ENCODE measurements around the gene GREB1L. TPM values are rescaled to one million over a fixed set of nuclear protein-coding genes. Genes with fewer than 3 reads are reported as not detected.

Gene GREB1L
- total RNA-seq, 1 donor from 2014 or later = 0.70 TPM

DNA sequence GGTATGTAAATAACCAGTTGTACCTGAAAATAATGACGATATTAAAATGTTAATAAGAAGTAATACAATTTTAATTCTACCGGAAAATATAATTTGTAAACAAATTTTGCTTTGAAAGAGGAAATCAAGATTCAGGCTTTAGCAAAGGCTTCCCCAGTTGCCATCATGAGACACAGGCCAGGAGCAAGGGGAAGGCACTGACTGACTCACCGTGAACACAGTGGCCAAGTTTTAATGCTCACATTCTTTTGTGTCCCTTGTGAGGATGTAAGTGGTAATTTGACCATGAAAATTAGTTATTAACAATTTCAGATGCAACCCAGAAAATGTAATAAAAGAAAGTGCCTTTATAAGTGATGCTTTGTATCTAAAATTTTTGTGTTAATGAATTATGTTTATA lies 164.1 kb downstream of the GREB1L start:
- DNase-seq (ENCODE audit: extremely low spot score, unreplicated experiment) = no peak
- peaks cover 22% of the 10 kb centered on the region for H3K27me3 Mint-ChIP-seq (ENCODE audit: unreplicated experiment)
- H3K27ac Mint-ChIP-seq (ENCODE audit: unreplicated experiment) = no peak overlapping the region
- H3K4me3 Mint-ChIP-seq (ENCODE audit: unreplicated experiment) = no peak overlapping the region
- H3K4me1 Mint-ChIP-seq (ENCODE audit: unreplicated experiment) = no peaks in the 10 kb centered on the region
- H3K9me3 Mint-ChIP-seq (ENCODE audit: unreplicated experiment) = no peaks in the 10 kb centered on the region
- no peaks in the 10 kb centered on the region for H3K36me3 Mint-ChIP-seq (ENCODE audit: unreplicated experiment)
- TF ChIP-seq CTCF (IDR thresholded peaks at IDR 0.05) = no peak

- Mint-ChIP-seq H3K9me3 (ENCODE audit: unreplicated experiment) (no peaks in the 10 kb centered on the region), H3K27me3 (ENCODE audit: unreplicated experiment) (peaks cover 12% of the 10 kb centered on the region), H3K36me3 (ENCODE audit: unreplicated experiment) (no peaks in the 10 kb centered on the region), H3K4me1 (ENCODE audit: unreplicated experiment) (peaks cover 2% of the 10 kb centered on the region), H3K27ac (ENCODE audit: unreplicated experiment) (no peak overlapping the region), H3K4me3 (ENCODE audit: unreplicated experiment) (no peak overlapping the region)
- no peak for DNase-seq (ENCODE audit: extremely low spot score, unreplicated experiment)
- no peak for TF ChIP-seq CTCF (IDR thresholded peaks at IDR 0.05)
Observed at GRCh38 chr18:21408681-21409080, 166.6 kb downstream of the GREB1L start.

DNA sequence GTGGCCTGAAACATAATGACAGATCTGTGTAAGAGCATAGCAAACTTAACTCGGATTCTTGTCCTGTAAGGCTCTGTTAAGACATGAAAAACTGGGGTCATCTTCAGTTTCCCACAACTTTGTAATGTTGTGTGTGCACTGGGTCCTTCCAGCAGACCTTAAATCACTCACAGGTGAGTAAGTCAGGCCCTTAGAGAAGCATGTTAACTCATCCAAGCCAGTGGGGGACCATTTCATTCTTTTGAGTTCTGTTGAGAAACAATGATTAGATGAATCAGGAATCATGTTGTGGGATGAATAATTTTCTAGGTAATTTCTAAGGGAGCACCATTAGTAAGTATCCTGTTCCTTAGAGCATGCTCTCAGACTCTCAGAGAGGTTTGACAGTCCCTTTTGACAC lies 191.4 kb downstream of the GREB1L start:
- peaks cover 23% of the 10 kb centered on the region for H3K27me3 Mint-ChIP-seq (ENCODE audit: unreplicated experiment)
- no peak for DNase-seq (ENCODE audit: extremely low spot score, unreplicated experiment)
- H3K27ac Mint-ChIP-seq (ENCODE audit: unreplicated experiment) = no peak overlapping the region
- no peak for TF ChIP-seq CTCF (IDR thresholded peaks at IDR 0.05)
- H3K4me1 Mint-ChIP-seq (ENCODE audit: unreplicated experiment) = no peaks in the 10 kb centered on the region
- H3K4me3 Mint-ChIP-seq (ENCODE audit: unreplicated experiment) = no peak overlapping the region
- no peaks in the 10 kb centered on the region for H3K36me3 Mint-ChIP-seq (ENCODE audit: unreplicated experiment)
- no peaks in the 10 kb centered on the region for H3K9me3 Mint-ChIP-seq (ENCODE audit: unreplicated experiment)

DNA sequence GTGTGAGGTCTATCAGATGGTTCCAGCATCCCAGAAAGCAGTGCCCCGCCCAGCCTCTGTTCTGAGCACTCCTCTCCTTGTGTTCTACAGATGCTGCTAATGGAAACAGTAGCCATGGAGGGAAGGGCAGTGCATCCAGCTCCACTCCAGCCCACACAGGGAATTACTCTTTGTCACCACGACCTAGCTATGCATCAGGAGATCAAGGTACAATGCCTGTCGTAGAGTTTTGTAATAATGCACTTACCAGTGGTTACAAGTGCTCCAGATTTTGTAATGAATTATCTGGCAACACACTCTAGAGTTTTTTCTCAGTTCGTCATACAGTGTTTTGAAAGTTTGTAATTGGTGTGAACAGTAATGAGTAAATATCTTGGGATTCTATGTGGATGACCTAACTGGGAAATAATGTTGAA lies 197.4 kb downstream of the GREB1L start:
- peaks cover 53% of the 10 kb centered on the region for H3K27me3 Mint-ChIP-seq (ENCODE audit: unreplicated experiment)
- no peak overlapping the region for H3K4me3 Mint-ChIP-seq (ENCODE audit: unreplicated experiment)
- no peaks in the 10 kb centered on the region for H3K36me3 Mint-ChIP-seq (ENCODE audit: unreplicated experiment)
- H3K27ac Mint-ChIP-seq (ENCODE audit: unreplicated experiment) = no peak overlapping the region
- no peak for TF ChIP-seq CTCF (IDR thresholded peaks at IDR 0.05)
- no peak for DNase-seq (ENCODE audit: extremely low spot score, unreplicated experiment)
- H3K9me3 Mint-ChIP-seq (ENCODE audit: unreplicated experiment) = no peaks in the 10 kb centered on the region
- H3K4me1 Mint-ChIP-seq (ENCODE audit: unreplicated experiment) = no peaks in the 10 kb centered on the region

GRCh38 chr18:21441670-21442069 lies 199.6 kb downstream of the GREB1L start:
- TF ChIP-seq CTCF (IDR thresholded peaks at IDR 0.05) = no peak
- DNase-seq (ENCODE audit: extremely low spot score, unreplicated experiment) = no peak
- Mint-ChIP-seq H3K27ac (ENCODE audit: unreplicated experiment) (no peak overlapping the region), H3K27me3 (ENCODE audit: unreplicated experiment) (peaks cover 42% of the 10 kb centered on the region), H3K4me1 (ENCODE audit: unreplicated experiment) (no peaks in the 10 kb centered on the region), H3K36me3 (ENCODE audit: unreplicated experiment) (no peaks in the 10 kb centered on the region), H3K9me3 (ENCODE audit: unreplicated experiment) (no peaks in the 10 kb centered on the region), H3K4me3 (ENCODE audit: unreplicated experiment) (no peak overlapping the region)

Measured in osteocyte (in vitro differentiated cells).